Neural cell (in vitro differentiated cells): ENCODE data around the gene KIAA0586. TPM values are rescaled to one million over a fixed set of nuclear protein-coding genes. Genes with fewer than 3 reads are reported as not detected.

Experiments used
- H2AFZ ChIP-seq: fragments of 200-600, 300-800 bp; sonication (generic), shearing (Covaris generic); 2 replicates; pipeline ENCODE4 v1.6.0; 2014; ENCODE audit warnings: low read depth, mild to moderate bottlenecking, antibody characterized with exemption, low read length, moderate library complexity
- H3F3A ChIP-seq: fragments of 200-600 bp; shearing (Covaris generic); 2 replicates; pipeline ENCODE4 v1.6.1; 2016; ENCODE audit warnings: mild to moderate bottlenecking, moderate library complexity, mixed read lengths, antibody characterized with exemption, low read length; ENCODE audit not compliant: insufficient read depth, poor library complexity, severe bottlenecking
- H3K27ac ChIP-seq: fragments of 200-600, 300-800 bp; sonication (generic), shearing (Covaris generic); 2 replicates; pipeline ENCODE4 v1.5.1; 2014; ENCODE audit warnings: mild to moderate bottlenecking, low read length, moderate library complexity
- H3K27me3 ChIP-seq: fragments of 300-800, 200-600 bp; sonication (generic), shearing (Covaris generic); 2 replicates; pipeline ENCODE4 v1.6.0; 2014; ENCODE audit warnings: mild to moderate bottlenecking, low read depth, low read length, moderate library complexity; ENCODE audit not compliant: insufficient read depth
- H3K36me3 ChIP-seq: fragments of 300-800, 200-600 bp; sonication (generic), shearing (Covaris generic); 2 replicates; pipeline ENCODE4 v1.5.1; 2014; ENCODE audit warnings: mild to moderate bottlenecking, antibody characterized with exemption, low read length, moderate library complexity; ENCODE audit not compliant: insufficient read depth
- H3K4me2 ChIP-seq: fragments of 300-800, 200-600 bp; sonication (generic), shearing (Covaris generic); 2 replicates; pipeline ENCODE4 v1.6.0; 2014; ENCODE audit warnings: mild to moderate bottlenecking, low read length
- H3K4me3 ChIP-seq: fragments of 300-800, 200-600 bp; sonication (generic), shearing (Covaris generic); 2 replicates; pipeline ENCODE4 v1.5.1; 2014; ENCODE audit warnings: mild to moderate bottlenecking, low read length, moderate library complexity
- H3K79me2 ChIP-seq: fragments of 200-600 bp; shearing (Covaris generic); replicated peaks from 2 replicates; pipeline ENCODE4 v1.6.0; 2014; ENCODE audit warnings: mild to moderate bottlenecking, low read length, moderate library complexity; ENCODE audit not compliant: insufficient read depth
- H3K9ac ChIP-seq: fragments of 300-800, 200-600 bp; sonication (generic), shearing (Covaris generic); 2 replicates; pipeline ENCODE4 v1.6.1; 2016; ENCODE audit warnings: mild to moderate bottlenecking, low read length, mixed read lengths
- H3K9me2 ChIP-seq: fragments of 200-600 bp; shearing (Covaris generic); 2 replicates; pipeline ENCODE4 v1.6.1; 2016; ENCODE audit warnings: mild to moderate bottlenecking, low read length, mixed read lengths; ENCODE audit not compliant: insufficient read depth
- H3K9me3 ChIP-seq: fragments of 200-600, 300-800 bp; sonication (generic), shearing (Covaris generic); 2 replicates; pipeline ENCODE4 v1.6.1; 2016; ENCODE audit warnings: mild to moderate bottlenecking, mixed run types, low read length, moderate library complexity, mixed read lengths
- H4K20me1 ChIP-seq: fragments of 200-600 bp; shearing (Covaris generic); 2 replicates; pipeline ENCODE4 v1.6.1; 2016; ENCODE audit warnings: mild to moderate bottlenecking, mixed run types; ENCODE audit not compliant: insufficient read depth
- EP300 ChIP-seq: fragments of 450-650 bp; conservative IDR thresholded peaks from 2 replicates; pipeline ENCODE4 v1.6.1; 2014; ENCODE audit warnings: antibody characterized with exemption, mild to moderate bottlenecking, moderate library complexity; ENCODE audit not compliant: poor library complexity, severe bottlenecking
- EZH2 ChIP-seq: fragments of 200-600, 300-800 bp; shearing (Covaris generic), sonication (generic); IDR thresholded peaks from 2 replicates; pipeline ENCODE4 v1.6.1; 2014; ENCODE audit warnings: antibody characterized with exemption, low read length, borderline replicate concordance, mild to moderate bottlenecking; ENCODE audit not compliant: insufficient read depth, poor library complexity, severe bottlenecking
- MXI1 ChIP-seq: fragments of 450-650 bp; conservative IDR thresholded peaks from 2 replicates; pipeline ENCODE4 v1.6.1; 2014; ENCODE audit warnings: antibody characterized with exemption, mild to moderate bottlenecking; ENCODE audit not compliant: poor library complexity, severe bottlenecking
- POLR2AphosphoS5 ChIP-seq: IDR thresholded peaks from 2 replicates; pipeline ENCODE4 v1.6.1; 2012
- RAD21 ChIP-seq: fragments of 450-650 bp; conservative IDR thresholded peaks from 2 replicates; pipeline ENCODE4 v1.6.1; 2014; ENCODE audit warnings: antibody characterized with exemption, mild to moderate bottlenecking, moderate library complexity
- SMC3 ChIP-seq: fragments of 450-650 bp; conservative IDR thresholded peaks from 2 replicates; pipeline ENCODE4 v1.6.1; 2014; ENCODE audit warnings: antibody characterized with exemption, mild to moderate bottlenecking, moderate library complexity; ENCODE audit not compliant: poor library complexity
- TAF1 ChIP-seq: IDR thresholded peaks from 2 replicates; pipeline ENCODE4 v1.6.1; 2012; ENCODE audit warnings: low read depth
- polyA plus RNA-seq: library from polyadenylated mRNA; depleted of rRNA; stranded (reverse); fragments of >200 nt; gene quantifications from 2 replicates; pipeline ENCODE4 v1.2.3, GENCODE V29; 2014
- TF ChIP-seq, protein P1 (sequence below): IDR thresholded peaks from 2 replicates; pipeline ENCODE4 v1.6.1; 2012; ENCODE audit warnings: borderline replicate concordance
- TF ChIP-seq, protein P2 (sequence below): fragments of 450-650 bp; IDR thresholded peaks from 2 replicates; pipeline ENCODE4 v1.5.1; 2014; ENCODE audit warnings: antibody characterized with exemption, mild to moderate bottlenecking, moderate library complexity; ENCODE audit not compliant: poor library complexity, severe bottlenecking

The KIAA0586 gene
- polyA plus RNA-seq, 1 donor from 2014 or later: 8.0 TPM

DNA sequence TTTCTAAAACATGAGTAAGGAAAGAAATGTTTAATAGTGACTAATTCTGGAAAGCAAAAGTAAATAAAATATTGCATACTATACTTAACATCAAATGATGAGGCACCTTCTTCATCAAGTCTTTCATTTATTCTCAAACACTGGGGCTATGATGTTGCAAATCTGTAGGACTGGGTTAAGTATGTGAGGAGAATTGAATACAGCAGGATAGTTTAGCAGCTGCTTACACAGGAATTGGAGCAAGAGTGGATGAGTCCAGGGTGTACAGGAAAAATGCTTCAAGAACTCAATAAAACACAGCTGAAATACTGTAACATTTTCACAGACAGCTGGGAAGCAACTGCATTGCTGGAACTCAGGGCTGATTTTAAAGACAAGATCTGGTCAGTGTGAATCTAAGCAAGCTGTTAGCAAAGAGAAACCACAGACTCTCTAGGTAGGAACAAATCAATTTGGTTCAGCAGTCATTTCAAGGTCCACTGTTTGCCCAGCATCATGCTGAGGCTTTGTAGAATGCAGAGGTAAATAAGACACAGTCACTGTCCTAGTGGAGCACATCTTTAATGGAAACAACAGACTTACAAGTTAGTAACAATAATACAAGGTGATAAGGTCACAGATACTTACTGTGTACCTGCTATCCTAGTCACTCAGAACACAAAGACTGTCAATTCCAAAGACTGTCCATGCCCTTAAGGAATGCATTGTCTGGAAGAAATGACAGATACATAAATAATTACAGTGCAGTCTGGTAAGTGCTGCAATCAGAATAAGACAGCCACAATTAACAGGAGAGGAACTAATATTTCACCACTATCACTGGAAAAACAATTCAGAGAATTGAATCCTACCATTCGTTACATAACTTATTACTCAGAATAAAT, 113.5 kb downstream of the KIAA0586 start:
- H3K4me2 ChIP-seq: no peak overlapping the region
- no peaks in the 10 kb centered on the region for H3K9me2 ChIP-seq
- no peaks in the 10 kb centered on the region for H3K9me3 ChIP-seq
- H4K20me1 ChIP-seq: no peaks in the 10 kb centered on the region
- H2AFZ ChIP-seq: no peak overlapping the region
- H3F3A ChIP-seq: no peaks in the 10 kb centered on the region
- no peaks in the 10 kb centered on the region for H3K27me3 ChIP-seq
- no peak for TF ChIP-seq SMC3
- TF ChIP-seq EP300: peak; percentile 29
- H3K9ac ChIP-seq: no peak overlapping the region
- no peaks in the 10 kb centered on the region for H3K79me2 ChIP-seq
- H3K27ac ChIP-seq: peak overlapping the region; percentile 39
- H3K4me3 ChIP-seq: peak overlapping the region; percentile 27
- H3K36me3 ChIP-seq: no peaks in the 10 kb centered on the region

DNA sequence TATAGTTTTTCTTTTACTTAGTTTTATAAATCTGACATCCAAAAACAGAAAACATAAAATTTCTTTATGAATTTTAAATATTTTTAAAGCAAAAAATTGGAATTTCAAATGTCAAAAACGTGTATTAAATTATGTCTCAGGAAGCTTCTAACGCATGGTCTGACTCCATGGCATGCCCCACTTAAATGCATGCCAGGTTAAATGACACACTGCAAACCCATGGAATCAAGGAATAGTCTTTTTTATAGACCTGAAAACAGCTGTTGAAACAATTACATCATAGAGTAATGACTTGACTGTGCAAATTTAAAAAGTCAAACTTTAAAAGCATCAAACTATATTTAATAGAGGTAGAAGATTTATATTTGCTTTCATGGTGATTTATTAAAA, 114.1 kb downstream of the KIAA0586 start:
- Histone ChIP-seq H3K79me2 (no peaks in the 10 kb centered on the region), H3K36me3 (no peaks in the 10 kb centered on the region), H3K27ac (peak overlapping the region; percentile 39), H3K9me3 (no peaks in the 10 kb centered on the region), H3K9ac (no peak overlapping the region), H2AFZ (no peak overlapping the region), H3F3A (no peaks in the 10 kb centered on the region), H3K4me3 (no peak overlapping the region), H4K20me1 (no peaks in the 10 kb centered on the region), H3K9me2 (no peaks in the 10 kb centered on the region), H3K27me3 (no peaks in the 10 kb centered on the region), H3K4me2 (no peak overlapping the region)
- TF ChIP-seq EZH2: no peak
- TF ChIP-seq, protein P1, sequence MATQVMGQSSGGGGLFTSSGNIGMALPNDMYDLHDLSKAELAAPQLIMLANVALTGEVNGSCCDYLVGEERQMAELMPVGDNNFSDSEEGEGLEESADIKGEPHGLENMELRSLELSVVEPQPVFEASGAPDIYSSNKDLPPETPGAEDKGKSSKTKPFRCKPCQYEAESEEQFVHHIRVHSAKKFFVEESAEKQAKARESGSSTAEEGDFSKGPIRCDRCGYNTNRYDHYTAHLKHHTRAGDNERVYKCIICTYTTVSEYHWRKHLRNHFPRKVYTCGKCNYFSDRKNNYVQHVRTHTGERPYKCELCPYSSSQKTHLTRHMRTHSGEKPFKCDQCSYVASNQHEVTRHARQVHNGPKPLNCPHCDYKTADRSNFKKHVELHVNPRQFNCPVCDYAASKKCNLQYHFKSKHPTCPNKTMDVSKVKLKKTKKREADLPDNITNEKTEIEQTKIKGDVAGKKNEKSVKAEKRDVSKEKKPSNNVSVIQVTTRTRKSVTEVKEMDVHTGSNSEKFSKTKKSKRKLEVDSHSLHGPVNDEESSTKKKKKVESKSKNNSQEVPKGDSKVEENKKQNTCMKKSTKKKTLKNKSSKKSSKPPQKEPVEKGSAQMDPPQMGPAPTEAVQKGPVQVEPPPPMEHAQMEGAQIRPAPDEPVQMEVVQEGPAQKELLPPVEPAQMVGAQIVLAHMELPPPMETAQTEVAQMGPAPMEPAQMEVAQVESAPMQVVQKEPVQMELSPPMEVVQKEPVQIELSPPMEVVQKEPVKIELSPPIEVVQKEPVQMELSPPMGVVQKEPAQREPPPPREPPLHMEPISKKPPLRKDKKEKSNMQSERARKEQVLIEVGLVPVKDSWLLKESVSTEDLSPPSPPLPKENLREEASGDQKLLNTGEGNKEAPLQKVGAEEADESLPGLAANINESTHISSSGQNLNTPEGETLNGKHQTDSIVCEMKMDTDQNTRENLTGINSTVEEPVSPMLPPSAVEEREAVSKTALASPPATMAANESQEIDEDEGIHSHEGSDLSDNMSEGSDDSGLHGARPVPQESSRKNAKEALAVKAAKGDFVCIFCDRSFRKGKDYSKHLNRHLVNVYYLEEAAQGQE: no peak
- no peak for TF ChIP-seq RAD21
- TF ChIP-seq, protein P2, sequence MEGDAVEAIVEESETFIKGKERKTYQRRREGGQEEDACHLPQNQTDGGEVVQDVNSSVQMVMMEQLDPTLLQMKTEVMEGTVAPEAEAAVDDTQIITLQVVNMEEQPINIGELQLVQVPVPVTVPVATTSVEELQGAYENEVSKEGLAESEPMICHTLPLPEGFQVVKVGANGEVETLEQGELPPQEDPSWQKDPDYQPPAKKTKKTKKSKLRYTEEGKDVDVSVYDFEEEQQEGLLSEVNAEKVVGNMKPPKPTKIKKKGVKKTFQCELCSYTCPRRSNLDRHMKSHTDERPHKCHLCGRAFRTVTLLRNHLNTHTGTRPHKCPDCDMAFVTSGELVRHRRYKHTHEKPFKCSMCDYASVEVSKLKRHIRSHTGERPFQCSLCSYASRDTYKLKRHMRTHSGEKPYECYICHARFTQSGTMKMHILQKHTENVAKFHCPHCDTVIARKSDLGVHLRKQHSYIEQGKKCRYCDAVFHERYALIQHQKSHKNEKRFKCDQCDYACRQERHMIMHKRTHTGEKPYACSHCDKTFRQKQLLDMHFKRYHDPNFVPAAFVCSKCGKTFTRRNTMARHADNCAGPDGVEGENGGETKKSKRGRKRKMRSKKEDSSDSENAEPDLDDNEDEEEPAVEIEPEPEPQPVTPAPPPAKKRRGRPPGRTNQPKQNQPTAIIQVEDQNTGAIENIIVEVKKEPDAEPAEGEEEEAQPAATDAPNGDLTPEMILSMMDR: no peak
- TF ChIP-seq EP300: no peak
- TF ChIP-seq TAF1: no peak
- TF ChIP-seq SMC3: no peak
- no peak for TF ChIP-seq POLR2AphosphoS5
- no peak for TF ChIP-seq MXI1
